IPS DF 6.9 (cell line): ENCODE results near the gene NUB1.

Source experiments
- DNase-seq: peaks from one replicate; pipeline ENCODE4 v3.0.0-alpha.2; 2013; ENCODE audit warnings: low read depth, low spot score
- H3K27ac ChIP-seq: one replicate; pipeline ENCODE4 v1.5.1; 2013; ENCODE audit warnings: low read length, control low read depth
- H3K27me3 ChIP-seq: 2 replicates; pipeline ENCODE4 v1.6.1; 2013; ENCODE audit warnings: mild to moderate bottlenecking, low read length; ENCODE audit not compliant: control insufficient read depth, insufficient read depth
- H3K36me3 ChIP-seq: 2 replicates; pipeline ENCODE4 v1.6.1; 2013; ENCODE audit warnings: low read length; ENCODE audit not compliant: control insufficient read depth, insufficient read depth
- H3K4me1 ChIP-seq: 2 replicates; pipeline ENCODE4 v1.6.1; 2013; ENCODE audit warnings: low read length; ENCODE audit not compliant: control insufficient read depth, insufficient read depth
- H3K4me3 ChIP-seq: 2 replicates; pipeline ENCODE4 v1.5.1; 2013; ENCODE audit warnings: mild to moderate bottlenecking, low read length
- H3K9me3 ChIP-seq: 2 replicates; pipeline ENCODE4 v1.6.1; 2013; ENCODE audit warnings: low read length, inconsistent platforms; ENCODE audit not compliant: control insufficient read depth, insufficient read depth
- WGBS: extraction: QIAGEN DNeasy Blood & Tissue Kit; methylation state at CpG from one replicate; pipeline ENCODE4 v1.1.7; 2013; ENCODE audit warnings: mixed read lengths, missing lambda C conversion rate; ENCODE audit not compliant: insufficient read length, insufficient coverage; 5-methylcytosine and 5-hydroxymethylcytosine counted together

Gene NUB1

GRCh38 chr7:151313857-151314256 is 27.8 kb upstream of the NUB1 start:
- H3K4me1 ChIP-seq: no peaks in the 10 kb centered on the region
- no peaks in the 10 kb centered on the region for H3K36me3 ChIP-seq
- DNase-seq: no peak
- 100% methylated on average over 2 of the region's 10 CpGs for WGBS
- H3K27me3 ChIP-seq: no peaks in the 10 kb centered on the region
- H3K9me3 ChIP-seq: peaks cover 2% of the 10 kb centered on the region; the same call in 1 of the 2 replicates
- H3K27ac ChIP-seq: no peak overlapping the region
- no peak overlapping the region for H3K4me3 ChIP-seq

DNA sequence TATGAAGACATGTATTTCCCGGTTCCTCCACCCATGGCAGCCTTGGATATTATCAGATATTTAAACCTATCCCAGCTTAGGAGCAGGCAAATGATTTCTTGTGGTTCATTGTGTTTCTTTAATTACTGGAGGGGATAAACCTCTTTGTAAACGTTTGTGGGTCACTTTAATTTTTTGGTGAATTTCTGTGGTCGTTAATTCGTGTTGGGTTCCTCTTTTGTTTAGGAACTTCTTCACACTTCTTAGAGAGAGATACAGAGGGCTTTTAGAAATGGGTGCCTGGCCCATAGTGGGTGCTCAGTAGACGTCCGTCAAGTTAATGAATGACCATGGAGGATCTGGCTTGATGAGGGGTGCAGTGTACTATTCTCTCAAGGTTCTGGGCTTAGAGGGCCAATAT is 27.2 kb upstream of the NUB1 start:
- Histone ChIP-seq H3K4me3 (no peak overlapping the region), H3K4me1 (no peaks in the 10 kb centered on the region), H3K9me3 (peaks cover 2% of the 10 kb centered on the region; the same call in 1 of the 2 replicates), H3K27ac (no peak overlapping the region), H3K36me3 (no peaks in the 10 kb centered on the region), H3K27me3 (no peaks in the 10 kb centered on the region)
- WGBS: no CpG with 5 or more reads among the region's 6 CpGs
- no peak for DNase-seq

GRCh38 chr7:151315038-151315655 is 26.5 kb upstream of the NUB1 start:
- H3K27me3 ChIP-seq: no peaks in the 10 kb centered on the region
- H3K27ac ChIP-seq: no peak overlapping the region
- H3K4me3 ChIP-seq: no peak overlapping the region
- H3K9me3 ChIP-seq: peaks cover 2% of the 10 kb centered on the region; the same call in 1 of the 2 replicates
- DNase-seq: peak; percentile 20
- WGBS: 100% methylated on average over 1 of the region's 13 CpGs
- no peaks in the 10 kb centered on the region for H3K36me3 ChIP-seq
- H3K4me1 ChIP-seq: no peaks in the 10 kb centered on the region

DNA sequence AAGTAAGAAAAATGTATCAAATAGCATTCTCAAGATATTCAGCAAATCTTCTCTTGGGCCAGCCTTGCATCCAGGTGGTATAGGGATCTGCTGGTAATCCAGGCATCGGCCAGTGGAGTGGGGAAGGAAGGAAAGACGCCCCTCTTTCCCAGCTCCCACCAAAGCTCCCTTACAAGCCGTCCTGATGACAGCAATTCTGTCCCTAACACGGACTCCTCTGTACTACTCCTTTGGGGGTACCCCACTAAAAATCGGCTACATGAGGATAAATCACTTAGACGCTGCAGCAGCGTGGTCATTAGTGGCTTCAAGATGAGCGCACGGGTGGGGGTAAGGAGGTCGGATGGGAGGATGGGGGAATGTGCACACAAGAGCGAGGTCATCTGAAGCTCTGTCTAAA is 24.7 kb upstream of the NUB1 start:
- Histone ChIP-seq H3K36me3 (no peaks in the 10 kb centered on the region), H3K27ac (no peak overlapping the region), H3K27me3 (no peaks in the 10 kb centered on the region), H3K9me3 (peaks cover 3% of the 10 kb centered on the region; the same call in 1 of the 2 replicates), H3K4me3 (no peak overlapping the region), H3K4me1 (no peaks in the 10 kb centered on the region)
- WGBS: no CpG with 5 or more reads among the region's 11 CpGs
- DNase-seq: no peak

- Histone ChIP-seq H3K4me3 (no peak overlapping the region), H3K27ac (no peak overlapping the region), H3K27me3 (no peaks in the 10 kb centered on the region), H3K4me1 (no peaks in the 10 kb centered on the region), H3K9me3 (peaks cover 3% of the 10 kb centered on the region; the same call in 1 of the 2 replicates), H3K36me3 (no peaks in the 10 kb centered on the region)
- DNase-seq: no peak
- WGBS: no CpG with 5 or more reads among the region's 4 CpGs
These were observed 23.7 kb upstream of the NUB1 start for GRCh38 chr7:151317936-151318335.

- no peak for DNase-seq
These were observed 22.4 kb upstream of the NUB1 start for GRCh38 chr7:151319189-151319588.

GRCh38 chr7:151320263-151320845 is 21.3 kb upstream of the NUB1 start:
- no CpG with 5 or more reads among the region's 5 CpGs for WGBS
- H3K4me1 ChIP-seq: no peaks in the 10 kb centered on the region

More at GRCh38 chr7:151319189-151319588, 22.4 kb upstream of the NUB1 start:
- no CpG with 5 or more reads among the region's 2 CpGs for WGBS
- Histone ChIP-seq H3K9me3 (peaks cover 3% of the 10 kb centered on the region; the same call in 1 of the 2 replicates), H3K36me3 (no peaks in the 10 kb centered on the region), H3K27me3 (no peaks in the 10 kb centered on the region), H3K4me1 (no peaks in the 10 kb centered on the region), H3K4me3 (no peak overlapping the region), H3K27ac (no peak overlapping the region)

DNA sequence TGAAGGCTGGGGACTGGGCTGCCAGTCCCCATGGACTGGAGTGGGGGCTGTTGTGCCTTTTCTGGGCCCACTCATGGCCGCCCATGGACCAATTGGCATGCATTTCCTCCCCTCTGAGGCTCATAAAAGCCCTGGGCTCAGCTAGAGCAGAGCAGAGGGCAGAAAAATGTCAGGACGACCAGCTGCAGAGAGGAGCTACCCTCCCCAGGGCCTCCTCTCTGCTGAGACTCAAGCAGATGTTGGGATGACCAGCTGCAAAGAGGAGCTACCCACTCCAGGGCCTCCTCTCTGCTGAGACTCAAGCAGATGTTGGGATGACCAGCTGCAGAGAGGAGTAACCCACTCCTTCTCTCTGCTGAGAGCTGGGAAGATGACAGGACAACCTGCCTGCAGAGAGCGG is 20.3 kb upstream of the NUB1 start:
- Histone ChIP-seq H3K27ac (no peak overlapping the region), H3K4me3 (no peak overlapping the region), H3K27me3 (no peaks in the 10 kb centered on the region), H3K9me3 (peaks cover 3% of the 10 kb centered on the region; the same call in 1 of the 2 replicates), H3K36me3 (no peaks in the 10 kb centered on the region), H3K4me1 (no peaks in the 10 kb centered on the region)
- DNase-seq: no peak
- no CpG with 5 or more reads among the region's 3 CpGs for WGBS

More at GRCh38 chr7:151320263-151320845, 21.3 kb upstream of the NUB1 start:
- Histone ChIP-seq H3K27me3 (no peaks in the 10 kb centered on the region), H3K4me3 (no peak overlapping the region), H3K36me3 (no peaks in the 10 kb centered on the region), H3K9me3 (peaks cover 3% of the 10 kb centered on the region; the same call in 1 of the 2 replicates), H3K27ac (no peak overlapping the region)
- DNase-seq: no peak

DNA sequence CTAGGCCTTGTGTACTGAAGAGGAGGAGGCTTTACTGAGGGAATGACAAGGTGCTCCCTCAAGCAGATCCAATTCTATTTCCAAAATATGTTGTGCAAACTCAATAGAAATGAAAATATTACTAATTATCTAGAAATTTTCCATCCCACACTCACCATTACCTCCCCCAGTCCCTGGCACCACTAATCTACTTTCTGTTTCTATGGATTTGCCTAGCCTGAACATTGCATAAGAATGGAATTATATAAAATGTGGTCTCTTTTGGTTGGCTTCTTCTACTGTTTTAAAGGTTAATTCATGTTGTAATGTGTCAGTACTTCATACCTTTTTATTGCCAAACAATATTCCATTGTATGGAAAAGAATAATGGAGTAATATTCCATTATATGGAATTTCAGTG is 18.7 kb upstream of the NUB1 start:
- peaks cover 3% of the 10 kb centered on the region; the same call in 1 of the 2 replicates for H3K9me3 ChIP-seq
- no peaks in the 10 kb centered on the region for H3K36me3 ChIP-seq

DNA sequence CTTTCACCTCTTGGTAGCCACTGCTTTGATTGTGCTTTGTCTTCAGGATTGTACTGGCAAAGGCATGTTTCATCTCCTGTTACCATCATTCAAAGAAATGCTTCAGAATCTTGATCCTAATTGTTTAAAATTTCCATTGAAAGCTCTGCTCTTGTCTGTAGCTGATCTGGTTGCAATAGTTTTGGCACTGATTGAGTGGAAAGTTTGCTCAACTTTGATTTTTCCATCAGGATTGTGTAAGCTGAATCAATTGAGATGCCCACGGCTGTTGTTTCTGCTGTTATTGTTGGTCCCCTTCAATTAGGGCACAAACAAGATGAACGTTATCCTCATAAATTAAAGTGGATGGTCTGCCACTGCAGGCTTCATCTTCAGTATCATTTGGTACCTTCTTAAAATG is 14.6 kb upstream of the NUB1 start:
- Histone ChIP-seq H3K4me3 (no peak overlapping the region), H3K36me3 (no peaks in the 10 kb centered on the region)

More for the DNA sequence above, 18.7 kb upstream of the NUB1 start:
- DNase-seq: no peak
- no peaks in the 10 kb centered on the region for H3K4me1 ChIP-seq
- H3K27me3 ChIP-seq: no peaks in the 10 kb centered on the region
- H3K27ac ChIP-seq: no peak overlapping the region
- no peak overlapping the region for H3K4me3 ChIP-seq

GRCh38 chr7:151327659-151328058 is 14.0 kb upstream of the NUB1 start:
- no peaks in the 10 kb centered on the region for H3K9me3 ChIP-seq
- no CpG with 5 or more reads among the region's 2 CpGs for WGBS
- H3K27ac ChIP-seq: no peak overlapping the region
- no peak for DNase-seq
- no peaks in the 10 kb centered on the region for H3K27me3 ChIP-seq
- no peaks in the 10 kb centered on the region for H3K36me3 ChIP-seq
- peaks cover 3% of the 10 kb centered on the region; the same call in 1 of the 2 replicates for H3K4me1 ChIP-seq
- no peak overlapping the region for H3K4me3 ChIP-seq

More for the DNA sequence above, 14.6 kb upstream of the NUB1 start:
- Histone ChIP-seq H3K9me3 (no peaks in the 10 kb centered on the region), H3K27me3 (no peaks in the 10 kb centered on the region), H3K27ac (no peak overlapping the region), H3K4me1 (peaks cover 3% of the 10 kb centered on the region; the same call in 1 of the 2 replicates)
- no CpG with 5 or more reads among the region's 2 CpGs for WGBS
- no peak for DNase-seq
